Epidermal melanocyte (primary cell): ENCODE results near the gene KIF5A.

Experiments
- DNase-seq: peaks from one replicate; pipeline ENCODE4 v3.0.0; 2011; ENCODE audit warnings: low spot score; ENCODE audit not compliant: insufficient read length

Gene KIF5A

GRCh38 chr12:57630891-57631433, 81.1 kb downstream of the KIF5A start:
- no peak for DNase-seq

DNA sequence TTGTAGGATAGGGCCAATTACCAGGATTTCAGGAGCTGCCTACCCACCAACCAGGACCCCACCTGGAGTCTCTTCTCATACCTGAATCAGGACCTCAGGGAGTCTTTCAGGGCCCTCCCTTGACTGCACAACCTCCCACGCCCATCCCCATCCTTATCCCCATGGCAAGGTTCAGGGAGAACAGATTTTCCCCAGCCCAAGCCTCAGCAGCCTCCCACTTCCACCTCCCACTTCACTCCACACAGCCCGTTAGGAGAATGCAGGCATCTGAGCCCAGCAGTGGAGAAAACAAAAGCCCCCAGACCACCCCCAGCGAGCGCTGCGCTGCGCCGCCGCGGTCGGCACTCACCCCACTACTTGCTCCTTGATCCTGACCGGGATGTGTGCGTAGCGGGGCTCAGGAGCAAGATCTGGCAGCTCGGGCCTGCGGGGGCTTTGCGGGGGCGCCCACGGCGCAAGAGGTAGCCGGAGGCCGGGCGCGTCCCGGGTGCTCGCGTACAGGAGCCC, 81.8 kb downstream of the KIF5A start:
- no peak for DNase-seq

DNA sequence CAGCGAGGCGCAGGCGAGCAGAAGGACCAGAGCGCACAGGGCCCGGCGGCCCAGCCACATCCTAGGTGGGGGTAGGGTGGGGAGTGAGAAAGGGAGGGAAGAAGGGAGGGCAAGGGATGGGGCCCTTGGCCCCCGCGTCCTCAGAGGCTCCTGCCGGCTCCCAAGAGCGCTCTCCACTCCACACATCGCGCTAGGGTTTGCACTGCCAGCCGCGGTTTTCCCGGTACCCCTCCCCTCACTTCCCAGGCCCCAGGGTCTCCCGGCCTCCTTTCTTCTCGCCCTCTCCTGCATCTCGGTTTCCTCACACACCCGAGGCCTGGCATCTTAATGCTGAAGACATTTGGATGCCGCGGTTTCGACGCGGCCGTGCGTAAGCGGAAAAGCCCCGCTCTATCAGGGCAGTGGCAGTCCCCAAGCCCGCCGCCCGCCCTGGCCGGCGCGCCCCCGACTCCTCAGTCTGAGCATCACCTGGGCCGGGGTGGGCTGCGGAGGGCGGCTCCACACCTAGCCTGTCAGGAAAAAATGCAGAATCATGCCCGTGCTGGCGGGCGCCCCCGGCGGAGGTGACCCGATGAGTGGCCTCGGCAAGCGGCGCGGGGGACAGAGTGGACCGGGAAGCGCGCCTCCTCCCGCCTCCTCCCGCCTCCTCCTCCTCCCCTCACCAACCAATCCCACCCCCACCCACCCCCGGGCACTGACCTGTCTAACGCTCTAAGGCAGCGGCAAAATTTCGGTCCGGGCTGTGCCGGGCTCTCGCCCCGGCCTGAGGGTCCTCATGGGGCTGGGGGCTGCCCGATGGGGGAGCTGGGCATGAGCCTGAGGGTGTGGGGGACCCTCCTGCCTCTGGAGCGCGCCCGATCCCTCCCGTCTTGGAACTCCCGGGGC, 82.5 kb downstream of the KIF5A start:
- peak; percentile 10 for DNase-seq

- peak; percentile 63 for DNase-seq
These were observed 83.4 kb downstream of the KIF5A start, which contains the start of gene B4GALNT1 for GRCh38 chr12:57632958-57633840. Gene B4GALNT1, minus strand, starts transcription at chr12:57633201. Its CDS starts 1,069 bp downstream, at chr12:57632132.
